GM18907 (cell line): ENCODE data around the gene SLC4A11.
"Not testable (repeated sequence)": the region's sequence is repeated elsewhere in the genome, so short reads cannot be mapped to it uniquely, and the experiment has no call there.

Experiments used
- ATAC-seq: cut with Tn5 transposase; IDR thresholded peaks from one replicate; pipeline ENCODE4 v1.9.1; 2021; ENCODE audit warnings: mild to moderate bottlenecking, moderate library complexity; ENCODE audit not compliant: unreplicated experiment

Gene SLC4A11

DNA sequence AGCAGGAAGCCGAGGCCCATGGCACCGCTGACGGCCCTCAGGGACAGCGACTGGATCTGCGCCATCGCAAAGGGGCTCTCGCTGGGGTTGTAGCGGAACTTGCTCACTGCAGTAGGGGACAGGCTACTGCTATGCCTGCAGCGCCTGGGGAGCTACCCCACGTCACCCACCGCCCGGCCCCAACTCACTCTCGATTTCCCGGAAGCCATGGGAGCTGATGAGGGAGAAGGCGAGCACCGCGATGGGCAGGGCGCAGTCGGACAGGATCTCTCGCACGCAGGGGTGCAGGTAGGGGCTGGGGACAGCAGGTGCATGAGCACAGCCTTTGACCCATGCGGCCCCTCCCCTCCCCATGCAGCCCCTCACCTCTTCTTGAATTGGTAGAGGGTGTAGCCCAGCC lies 9.8 kb downstream of the SLC4A11 start:
- ATAC-seq: no peak

- no peak for ATAC-seq
Observed at GRCh38 chr20:3228750-3229032, 10.3 kb downstream of the SLC4A11 start.

GRCh38 chr20:3227936-3228749 lies 10.8 kb downstream of the SLC4A11 start:
- ATAC-seq: no peak

- no peak for ATAC-seq
Observed at GRCh38 chr20:3227506-3227905, 11.5 kb downstream of the SLC4A11 start.

DNA sequence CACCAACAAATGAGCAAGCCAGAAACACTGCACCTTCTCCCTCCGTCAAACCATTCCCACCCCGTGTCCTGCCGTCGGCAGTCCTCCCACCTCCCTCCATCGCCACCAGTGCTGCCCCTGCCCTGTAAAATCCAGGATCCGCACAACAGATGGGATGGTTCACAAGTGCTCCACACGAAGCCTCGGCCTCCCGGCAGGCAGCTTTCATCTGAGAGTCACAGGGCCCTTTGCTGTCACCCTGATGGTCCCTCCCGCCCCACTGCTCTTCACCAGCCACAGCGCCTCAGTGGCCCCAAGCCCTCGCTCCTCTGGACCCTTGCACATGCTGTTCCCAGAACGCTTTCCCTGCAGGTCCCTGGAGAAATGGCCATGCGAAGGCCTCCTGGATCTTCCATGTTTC lies 12.1 kb downstream of the SLC4A11 start:
- no peak for ATAC-seq

- no peak for ATAC-seq
Observed at GRCh38 chr20:3226093-3226492, 12.9 kb downstream of the SLC4A11 start.

DNA sequence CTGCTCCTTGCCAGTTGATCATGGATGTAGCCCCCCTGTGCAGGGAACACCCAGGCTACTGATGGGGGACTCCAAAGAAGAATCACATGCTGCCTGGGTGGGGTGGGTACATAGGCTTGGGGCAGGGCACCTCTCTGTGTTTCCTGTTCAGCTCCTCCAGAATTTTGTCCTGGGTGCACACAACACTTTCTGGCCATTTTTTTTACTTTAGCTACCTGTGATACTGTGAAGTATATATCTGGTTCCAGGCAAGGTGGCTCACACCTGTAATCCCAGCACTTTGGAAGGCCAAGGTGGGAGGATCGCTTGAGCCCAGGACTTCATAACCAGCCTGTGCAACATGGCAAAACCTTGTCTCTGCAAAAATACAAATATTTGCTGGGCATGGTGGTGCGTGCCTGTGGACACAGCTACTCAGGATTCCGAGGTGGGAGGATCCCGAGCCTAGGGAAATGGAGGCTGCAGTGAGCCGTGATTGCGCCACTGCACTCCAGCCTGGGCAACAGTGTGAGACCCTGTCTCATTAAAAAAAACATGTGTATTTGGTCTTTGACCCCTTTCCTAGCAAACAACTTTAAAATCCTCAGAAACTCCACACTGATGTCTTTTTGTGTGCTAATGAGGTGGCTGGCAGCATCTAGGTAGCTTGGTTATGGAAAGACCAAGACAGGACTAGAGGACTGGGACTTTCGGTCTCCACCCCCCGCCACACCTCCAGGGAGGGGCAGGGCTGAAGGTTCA lies 14.1 kb downstream of the SLC4A11 start:
- ATAC-seq: no peak

GRCh38 chr20:3223994-3224680 lies 14.9 kb downstream of the SLC4A11 start:
- ATAC-seq: no peak

DNA sequence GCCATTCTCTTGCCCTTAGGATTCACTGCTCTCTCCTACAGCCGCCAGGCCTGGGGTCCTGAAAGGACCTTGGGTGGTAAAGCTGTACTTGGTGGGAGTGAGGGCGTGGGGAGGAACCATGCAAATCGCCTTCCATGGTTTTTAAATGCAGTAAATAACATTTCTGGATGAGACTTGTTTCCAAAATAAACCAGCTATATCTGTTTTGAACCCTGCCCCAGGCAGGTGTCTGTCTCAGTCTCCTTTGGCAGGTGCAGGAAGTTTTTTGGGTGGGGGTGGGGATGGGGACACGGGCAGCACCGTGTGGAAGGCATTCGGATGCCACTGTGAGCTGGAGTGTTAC lies 15.4 kb downstream of the SLC4A11 start:
- no peak for ATAC-seq

GRCh38 chr20:3222635-3223600 lies 16.1 kb downstream of the SLC4A11 start:
- peak; percentile 70 for ATAC-seq

GRCh38 chr20:3221398-3222226 lies 17.4 kb downstream of the SLC4A11 start:
- no peak for ATAC-seq

DNA sequence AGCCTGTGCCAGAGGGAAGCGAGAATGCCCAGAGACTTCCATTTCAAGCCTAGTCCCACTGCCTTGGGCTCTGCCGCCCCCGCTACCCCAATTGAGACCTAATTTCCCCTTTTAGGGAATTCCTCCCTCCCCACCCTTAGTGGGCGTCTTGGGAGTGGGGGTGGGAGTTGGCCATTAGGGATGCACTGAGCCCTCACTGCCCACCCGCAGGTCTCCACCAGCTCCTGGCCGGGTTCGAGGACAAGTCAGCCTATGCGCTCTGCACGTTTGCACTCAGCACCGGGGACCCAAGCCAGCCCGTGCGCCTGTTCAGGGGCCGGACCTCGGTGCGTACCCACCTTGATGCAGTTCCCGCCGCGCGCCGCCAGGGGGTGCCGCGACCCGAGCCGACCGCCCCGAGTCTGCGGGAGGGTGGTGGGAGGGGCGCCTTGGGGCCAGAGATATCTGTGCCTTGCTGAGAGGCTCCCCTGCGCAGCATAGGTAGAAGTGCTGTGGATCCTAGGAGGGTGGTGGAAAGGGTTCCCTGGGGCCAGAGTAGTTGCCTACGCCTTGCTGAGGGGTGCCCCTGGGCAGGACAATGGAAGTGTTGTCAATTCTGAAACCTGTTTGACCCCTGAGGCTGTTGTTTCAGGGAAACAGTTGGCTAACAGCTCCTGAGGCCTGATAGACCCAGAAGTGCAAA lies 20.5 kb downstream of the SLC4A11 start:
- ATAC-seq: no peak

DNA sequence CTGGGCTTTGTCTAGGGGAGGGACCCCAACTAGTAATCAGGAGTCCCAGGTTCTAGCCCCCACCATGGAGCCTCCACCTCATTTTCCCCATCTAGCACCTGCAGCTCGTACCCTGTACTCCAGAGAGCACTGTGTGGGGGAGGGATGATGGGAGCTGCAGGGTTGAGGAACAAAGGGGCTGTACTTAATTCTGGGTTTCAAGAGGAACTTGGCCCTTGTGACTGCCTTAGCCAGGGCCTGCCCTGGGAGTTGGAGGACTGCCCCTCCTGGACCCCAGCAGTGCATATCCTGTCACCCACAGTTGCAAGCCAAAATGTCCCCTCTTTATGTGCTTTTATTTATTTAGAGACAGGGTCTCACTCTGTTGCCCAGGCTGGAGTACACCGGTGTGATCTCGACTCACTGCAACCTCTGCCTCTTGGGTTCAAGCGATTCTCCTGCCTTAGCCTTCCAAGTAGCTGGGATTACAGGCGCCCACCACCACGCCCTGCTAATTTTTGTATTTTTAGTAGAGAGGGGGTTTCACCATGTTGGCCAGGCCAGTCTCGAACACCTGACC lies 23.6 kb downstream of the SLC4A11 start:
- ATAC-seq: not testable (repeated sequence)

DNA sequence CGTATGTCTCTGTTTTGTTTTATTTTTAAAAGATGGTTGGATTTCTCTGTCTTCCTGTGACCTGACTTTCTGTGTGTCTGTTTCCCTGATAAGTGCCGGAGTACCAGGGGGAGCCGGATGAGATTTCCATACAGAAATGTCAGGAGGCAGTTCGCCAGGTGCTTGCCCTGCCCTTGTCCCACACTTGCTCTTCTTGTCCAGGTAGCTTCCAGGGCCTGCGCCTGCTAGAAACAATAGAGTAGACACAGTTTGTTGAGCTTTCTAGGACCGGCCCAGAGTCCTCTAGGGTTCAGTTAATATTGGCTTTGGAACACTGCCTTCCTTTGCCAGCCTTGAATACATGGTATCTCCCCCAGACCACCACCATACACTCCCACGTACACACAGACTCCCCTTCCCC lies 25.8 kb downstream of the SLC4A11 start:
- ATAC-seq: no peak

DNA sequence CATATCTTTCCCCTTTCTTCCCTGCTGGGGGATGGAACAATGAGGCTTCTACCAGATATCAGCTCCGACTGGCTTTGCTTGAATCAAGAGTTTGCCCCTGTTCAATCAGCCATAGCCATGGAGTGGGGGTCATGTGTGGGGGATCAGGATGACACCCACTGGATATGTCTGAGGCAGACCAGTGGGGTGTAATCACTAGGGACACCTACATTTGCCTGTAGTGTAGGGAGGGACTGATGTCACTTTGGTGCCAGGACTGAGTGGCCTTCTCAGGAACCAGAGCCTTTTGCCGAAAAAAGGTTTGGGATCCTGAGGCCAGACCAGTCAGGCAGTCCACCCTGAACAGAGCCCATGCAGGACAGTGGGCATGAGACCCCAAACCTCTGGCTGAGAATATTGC lies 28.6 kb downstream of the SLC4A11 start:
- no peak for ATAC-seq

- no peak for ATAC-seq
Observed at GRCh38 chr20:3209946-3210317, 29.1 kb downstream of the SLC4A11 start.

GRCh38 chr20:3209257-3209945 lies 29.6 kb downstream of the SLC4A11 start, which contains the start of gene ITPA:
Gene ITPA, plus strand, starts transcription at chr20:3209498. Its CDS starts 54 bp downstream, at chr20:3209552.
- peak; percentile 47 for ATAC-seq

GRCh38 chr20:3208786-3209256 lies 30.2 kb downstream of the SLC4A11 start:
- peak; percentile 4 for ATAC-seq
